Ishikawa (cell line): ENCODE measurements around the gene CIAO2A.

ENCODE experiments used
- CEBPB ChIP-seq: IDR thresholded peaks from 2 replicates; pipeline ENCODE4 v1.6.1; 2012
- CREB1 ChIP-seq: IDR thresholded peaks from 2 replicates; pipeline ENCODE4 v1.6.1; 2012; ENCODE audit warnings: low read depth
- EGR1 ChIP-seq: IDR thresholded peaks from 2 replicates; pipeline ENCODE4 v1.6.1; 2012
- EP300 ChIP-seq: IDR thresholded peaks from 2 replicates; pipeline ENCODE4 v1.6.1; 2012; ENCODE audit warnings: borderline replicate concordance
- FOXM1 ChIP-seq: IDR thresholded peaks from 2 replicates; pipeline ENCODE4 v1.6.1; 2012; ENCODE audit warnings: low read depth, borderline replicate concordance
- MAX ChIP-seq: IDR thresholded peaks from 2 replicates; pipeline ENCODE4 v1.6.1; 2012
- NFIC ChIP-seq: IDR thresholded peaks from 2 replicates; pipeline ENCODE4 v1.6.1; 2012
- RAD21 ChIP-seq: IDR thresholded peaks from 2 replicates; pipeline ENCODE4 v1.6.1; 2012; ENCODE audit warnings: low read depth
- REST ChIP-seq: IDR thresholded peaks from 2 replicates; pipeline ENCODE4 v1.6.1; 2012; ENCODE audit warnings: low read depth, mild to moderate bottlenecking
- TAF1 ChIP-seq: IDR thresholded peaks from 2 replicates; pipeline ENCODE4 v1.6.1; 2012; ENCODE audit warnings: low read depth, mild to moderate bottlenecking
- TCF12 ChIP-seq: IDR thresholded peaks from 2 replicates; pipeline ENCODE4 v1.6.1; 2012; ENCODE audit warnings: low read depth
- TEAD4 ChIP-seq: IDR thresholded peaks from 2 replicates; pipeline ENCODE4 v1.6.1; 2012
- USF1 ChIP-seq: IDR thresholded peaks from 2 replicates; pipeline ENCODE4 v1.6.1; 2012
- YY1 ChIP-seq: IDR thresholded peaks from 2 replicates; pipeline ENCODE4 v1.6.1; 2012; ENCODE audit warnings: low read depth
- ZBTB7A ChIP-seq: IDR thresholded peaks from 2 replicates; pipeline ENCODE4 v1.6.1; 2012; ENCODE audit warnings: low read depth

CIAO2A gene

GRCh38 chr15:64138331-64138941 lies 44.8 kb upstream of the CIAO2A start:
- TF ChIP-seq FOXM1: no peak
- TF ChIP-seq EGR1: no peak
- TF ChIP-seq USF1: no peak
- no peak for TF ChIP-seq YY1
- TF ChIP-seq TEAD4: no peak
- no peak for TF ChIP-seq CREB1

- TF ChIP-seq RAD21: no peak
- no peak for TF ChIP-seq TEAD4
- no peak for TF ChIP-seq FOXM1
- no peak for TF ChIP-seq CEBPB
- no peak for TF ChIP-seq USF1
Measured at GRCh38 chr15:64137226-64137833, 43.7 kb upstream of the CIAO2A start.

GRCh38 chr15:64136347-64136746 lies 42.7 kb upstream of the CIAO2A start:
- TF ChIP-seq EP300 (no peak), EGR1 (no peak), CREB1 (no peak), MAX (no peak), ZBTB7A (no peak), RAD21 (no peak), FOXM1 (no peak), REST (no peak), CEBPB (no peak), NFIC (no peak)

- no peak for TF ChIP-seq EP300
- TF ChIP-seq REST: no peak
- no peak for TF ChIP-seq TAF1
- TF ChIP-seq ZBTB7A: no peak
- TF ChIP-seq TEAD4: no peak
- no peak for TF ChIP-seq YY1
- TF ChIP-seq TCF12: no peak
- no peak for TF ChIP-seq CEBPB
Measured at GRCh38 chr15:64134345-64134829, 40.7 kb upstream of the CIAO2A start.

GRCh38 chr15:64133623-64134344 lies 40.1 kb upstream of the CIAO2A start:
- no peak for TF ChIP-seq MAX
- no peak for TF ChIP-seq TCF12
- no peak for TF ChIP-seq CEBPB
- TF ChIP-seq RAD21: no peak
- no peak for TF ChIP-seq EGR1
- TF ChIP-seq USF1: no peak
- no peak for TF ChIP-seq CREB1
